Uterus (tissue), 2 donors: Measurements from ENCODE around the gene RBMS3.

Experiments used
- POLR2A ChIP-seq, 2 donors: fragments of 450-650 bp; IDR thresholded peaks; one replicate each; pipeline ENCODE4 v1.6.1; 2016; ENCODE audit warnings: antibody characterized with exemption in 2 of 2, mild to moderate bottlenecking in 1 of 2, moderate library complexity in 1 of 2
- TF ChIP-seq, protein P1 (sequence below), 4 experiments: fragments of 200-600 bp in 2 of 4; fragments of 450-650 bp in 2 of 4; sonication (generic) in 2 of 4; IDR thresholded peaks; one replicate each; pipeline ENCODE4 v1.5.1; 2016 to 2019; ENCODE audit warnings: antibody characterized with exemption in 4 of 4, mild to moderate bottlenecking in 2 of 4, moderate library complexity in 1 of 4

DNA sequence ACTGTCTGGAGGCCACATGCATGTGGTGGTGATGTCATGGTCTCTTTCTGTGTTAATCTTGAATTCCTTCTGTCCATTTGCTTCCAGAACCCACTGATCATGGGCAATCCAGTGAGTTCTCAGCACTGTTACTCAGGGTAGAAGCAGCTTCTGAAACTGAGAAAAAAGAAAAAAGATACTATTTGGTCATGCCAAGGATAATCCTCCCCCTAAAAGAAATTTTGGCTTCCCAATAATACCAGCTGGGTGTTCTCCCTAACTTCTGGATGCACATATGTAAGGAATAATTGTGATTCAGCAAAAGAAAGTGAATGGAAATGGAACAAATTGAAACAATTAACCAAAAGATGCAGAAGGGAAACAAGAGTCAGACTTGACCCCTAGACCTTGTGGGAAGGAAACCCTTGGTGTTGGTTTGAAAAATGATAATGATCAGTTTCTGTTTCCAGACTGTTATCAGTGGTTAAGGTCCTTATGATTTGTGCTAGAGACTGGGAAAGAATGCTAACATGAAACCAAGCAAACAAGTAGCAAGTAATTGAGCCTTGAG, 92.3 kb downstream of the RBMS3 start:
- TF ChIP-seq, protein P1, sequence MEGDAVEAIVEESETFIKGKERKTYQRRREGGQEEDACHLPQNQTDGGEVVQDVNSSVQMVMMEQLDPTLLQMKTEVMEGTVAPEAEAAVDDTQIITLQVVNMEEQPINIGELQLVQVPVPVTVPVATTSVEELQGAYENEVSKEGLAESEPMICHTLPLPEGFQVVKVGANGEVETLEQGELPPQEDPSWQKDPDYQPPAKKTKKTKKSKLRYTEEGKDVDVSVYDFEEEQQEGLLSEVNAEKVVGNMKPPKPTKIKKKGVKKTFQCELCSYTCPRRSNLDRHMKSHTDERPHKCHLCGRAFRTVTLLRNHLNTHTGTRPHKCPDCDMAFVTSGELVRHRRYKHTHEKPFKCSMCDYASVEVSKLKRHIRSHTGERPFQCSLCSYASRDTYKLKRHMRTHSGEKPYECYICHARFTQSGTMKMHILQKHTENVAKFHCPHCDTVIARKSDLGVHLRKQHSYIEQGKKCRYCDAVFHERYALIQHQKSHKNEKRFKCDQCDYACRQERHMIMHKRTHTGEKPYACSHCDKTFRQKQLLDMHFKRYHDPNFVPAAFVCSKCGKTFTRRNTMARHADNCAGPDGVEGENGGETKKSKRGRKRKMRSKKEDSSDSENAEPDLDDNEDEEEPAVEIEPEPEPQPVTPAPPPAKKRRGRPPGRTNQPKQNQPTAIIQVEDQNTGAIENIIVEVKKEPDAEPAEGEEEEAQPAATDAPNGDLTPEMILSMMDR (IDR thresholded peaks at IDR 0.05): no peak
- TF ChIP-seq POLR2A (IDR thresholded peaks at IDR 0.05): no peak
